Measurements from ENCODE around the gene POC1A. TPM values are rescaled to one million over a fixed set of nuclear protein-coding genes. Genes with fewer than 3 reads are reported as not detected.

Gene POC1A
- total and polyA plus RNA-seq, 2 of the 8 experiments (the other 6 are each of a cell fraction or from before 2014, with no cell fraction given): 35.7 to 39.2 TPM

DNA sequence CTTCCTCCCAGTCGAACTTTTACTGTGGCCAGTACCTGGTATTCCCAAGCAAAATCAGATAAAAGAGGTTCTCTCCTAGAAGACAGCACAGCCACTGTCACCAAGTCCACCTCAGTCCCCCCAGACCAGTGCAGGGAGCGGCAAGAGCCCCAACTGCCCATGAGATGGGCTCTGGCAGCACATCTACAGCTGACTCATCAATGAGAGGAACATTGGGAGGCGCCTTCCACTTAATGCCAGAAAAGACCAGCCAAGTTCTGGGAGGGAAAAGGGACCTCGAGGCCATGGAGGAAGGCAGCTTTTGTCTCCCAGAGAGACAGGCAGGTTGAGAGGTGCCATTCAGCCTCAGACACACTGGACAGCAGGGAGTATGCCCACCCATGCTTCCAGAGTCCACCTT, 28.2 kb downstream of the POC1A start (continued):
- TF ChIP-seq RAD21 (IDR thresholded peaks at IDR 0.05 in 1 of 2, conservative IDR thresholded peaks at IDR 0.05 in 1 of 2; ENCODE audit: low read depth in 2 of 2, low read length in 2 of 2): no peak

Data from H1 (cell line).